GM08714 (cell line): ENCODE results near the gene ANK3.

ENCODE experiments used
- H3K4me3 ChIP-seq: fragments of 200-500 bp; sonication (Bioruptor generic); 2 replicates; pipeline ENCODE4 v1.5.1; 2014; ENCODE audit warnings: mild to moderate bottlenecking, low read length, inconsistent platforms
- ZNF274 ChIP-seq: IDR thresholded peaks from 2 replicates; pipeline ENCODE4 v1.6.1; 2012; ENCODE audit warnings: mild to moderate bottlenecking, low read depth, low read length

Gene ANK3

DNA sequence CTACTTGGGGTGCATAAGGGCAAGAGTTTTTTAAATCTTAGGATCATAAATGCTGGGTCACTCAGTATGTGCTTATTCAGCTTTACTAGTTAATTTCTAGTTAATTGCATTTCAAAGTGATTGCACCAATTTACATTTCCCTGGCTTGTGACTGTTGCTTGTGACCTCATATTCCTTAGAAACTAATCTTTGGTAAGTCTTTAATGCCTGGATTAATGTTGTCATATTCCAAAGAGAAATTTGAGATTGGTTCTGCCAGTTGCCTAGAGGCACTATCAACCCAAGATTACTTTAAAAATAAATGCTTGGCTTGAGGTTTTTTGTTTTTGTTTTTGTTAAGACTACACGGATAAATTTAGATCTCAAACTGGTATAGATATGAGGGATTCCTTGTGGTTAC, 103.1 kb downstream of the ANK3 start:
- no peak overlapping the region for H3K4me3 ChIP-seq
- TF ChIP-seq ZNF274: no peak

- H3K4me3 ChIP-seq: no peak overlapping the region
- no peak for TF ChIP-seq ZNF274
These were observed 106.3 kb downstream of the ANK3 start for GRCh38 chr10:60283397-60283796.

DNA sequence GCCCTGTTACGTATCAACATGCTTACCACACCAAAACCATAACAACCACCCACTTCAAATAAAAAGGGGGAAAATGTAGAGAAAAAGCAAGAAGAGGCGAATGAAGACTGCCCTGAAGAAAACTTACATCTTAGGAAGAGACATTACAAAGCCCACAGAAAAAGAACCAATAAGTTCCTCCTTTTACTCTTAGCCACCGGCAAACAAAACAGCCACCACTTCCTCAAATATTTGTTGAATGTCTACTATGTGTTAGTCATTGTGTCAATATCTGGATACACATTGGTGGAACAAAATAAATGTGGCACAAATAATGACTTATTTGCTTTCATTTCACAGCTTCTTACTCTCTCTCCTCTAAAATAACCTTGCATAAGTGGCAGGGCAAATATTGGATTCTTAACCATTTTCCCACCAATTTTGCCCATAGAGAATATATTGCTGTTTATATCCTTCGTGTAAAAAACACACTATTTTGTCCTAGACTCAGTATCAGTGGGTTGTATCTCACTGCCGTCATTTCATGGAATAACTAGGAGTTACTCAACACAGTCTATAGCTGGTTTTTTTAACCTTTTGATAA, 106.8 kb downstream of the ANK3 start:
- TF ChIP-seq ZNF274: no peak
- no peak overlapping the region for H3K4me3 ChIP-seq

DNA sequence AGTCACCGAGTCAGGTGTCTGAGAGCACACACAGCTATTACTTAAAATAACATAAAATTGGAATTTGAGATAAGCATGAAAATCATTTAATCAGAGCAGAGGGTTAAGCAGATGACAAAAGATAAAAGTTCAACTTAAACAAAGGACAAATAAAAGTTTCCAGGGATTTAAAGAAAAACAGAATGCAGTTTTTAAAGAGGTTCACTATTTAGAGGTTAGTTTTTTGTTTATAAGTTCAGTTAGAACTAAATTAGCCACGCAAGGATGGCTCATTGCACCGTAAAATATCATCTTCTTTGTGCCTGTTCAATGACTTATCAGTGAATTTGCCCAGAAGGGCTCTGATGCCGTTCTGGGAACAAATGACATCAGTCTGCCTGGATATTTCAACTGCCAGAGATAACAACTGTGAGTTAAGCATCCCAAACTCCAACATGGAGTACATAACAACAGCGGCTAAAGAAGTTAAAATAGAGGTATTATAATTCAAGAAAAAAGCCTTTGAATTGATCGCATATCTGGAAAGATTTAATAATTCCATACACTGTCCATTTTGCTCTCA, 107.8 kb downstream of the ANK3 start:
- H3K4me3 ChIP-seq: no peak overlapping the region

GRCh38 chr10:60281331-60281730, 108.3 kb downstream of the ANK3 start:
- TF ChIP-seq ZNF274: no peak
- H3K4me3 ChIP-seq: no peak overlapping the region

More for the DNA sequence above, 107.8 kb downstream of the ANK3 start:
- no peak for TF ChIP-seq ZNF274

GRCh38 chr10:60280475-60280874, 109.2 kb downstream of the ANK3 start:
- no peak overlapping the region for H3K4me3 ChIP-seq

DNA sequence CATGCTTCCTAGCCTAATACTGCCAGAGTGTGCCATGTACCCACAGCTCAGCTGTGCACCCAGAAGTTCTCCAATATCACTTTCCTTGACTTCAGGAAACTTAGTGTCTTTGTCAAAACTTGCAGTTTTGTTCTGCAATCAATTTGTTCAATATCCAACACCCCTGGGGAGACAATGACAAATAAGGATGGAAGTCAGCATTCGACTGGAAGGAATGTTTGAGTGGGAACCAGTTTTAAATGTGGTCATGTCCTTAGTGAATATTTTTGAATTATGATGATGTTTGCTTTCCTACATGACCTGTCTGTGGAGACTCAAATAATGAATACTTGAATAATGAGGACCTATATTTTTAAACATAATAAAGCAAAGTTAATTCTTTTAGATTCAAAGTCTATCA, 112.0 kb downstream of the ANK3 start:
- TF ChIP-seq ZNF274: no peak

More at GRCh38 chr10:60280475-60280874, 109.2 kb downstream of the ANK3 start:
- TF ChIP-seq ZNF274: no peak

DNA sequence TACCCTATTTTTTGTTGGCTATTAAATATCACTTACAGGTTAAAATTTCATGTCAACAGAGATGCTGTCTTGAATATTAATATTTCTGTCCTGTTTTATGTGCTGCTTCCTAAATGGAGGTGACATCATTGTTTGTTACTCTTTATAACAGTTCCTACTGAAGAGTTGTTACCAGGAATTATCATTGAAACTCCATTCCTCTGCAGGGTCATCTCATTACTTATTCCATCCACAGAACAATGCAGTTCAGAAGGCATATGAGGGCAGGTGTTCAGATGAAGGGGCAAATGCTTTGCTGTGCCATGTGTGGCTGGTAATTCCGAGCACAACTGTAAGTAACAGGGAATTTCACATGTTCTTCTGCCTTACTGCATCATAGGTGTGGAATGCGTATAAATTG, 113.4 kb downstream of the ANK3 start:
- no peak overlapping the region for H3K4me3 ChIP-seq
- no peak for TF ChIP-seq ZNF274

More for the DNA sequence above, 112.0 kb downstream of the ANK3 start:
- H3K4me3 ChIP-seq: no peak overlapping the region

GRCh38 chr10:60271319-60272040, 118.2 kb downstream of the ANK3 start:
- H3K4me3 ChIP-seq: no peak overlapping the region

DNA sequence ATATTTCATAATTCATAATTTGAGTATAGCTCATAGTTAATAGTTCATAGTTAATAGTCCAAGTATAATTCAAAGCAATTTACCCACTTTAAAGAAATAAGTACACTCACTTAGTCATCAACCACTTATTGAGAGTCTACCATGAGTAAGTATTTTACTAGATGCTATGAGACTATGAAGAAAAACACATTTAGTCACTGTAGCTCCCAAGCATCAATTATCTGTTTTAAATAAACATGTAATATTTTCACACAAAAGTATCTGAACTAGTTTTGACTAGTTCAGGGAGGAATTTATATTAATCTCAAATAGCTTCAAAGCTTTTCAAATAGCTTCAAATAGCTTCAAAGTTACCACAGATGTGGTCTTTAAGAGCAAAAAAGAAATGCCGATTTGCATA, 119.2 kb downstream of the ANK3 start:
- no peak for TF ChIP-seq ZNF274
- H3K4me3 ChIP-seq: no peak overlapping the region

More at GRCh38 chr10:60271319-60272040, 118.2 kb downstream of the ANK3 start:
- no peak for TF ChIP-seq ZNF274

- no peak for TF ChIP-seq ZNF274
- no peak overlapping the region for H3K4me3 ChIP-seq
These were observed 121.9 kb downstream of the ANK3 start for GRCh38 chr10:60267802-60268201.

GRCh38 chr10:60266513-60266912, 123.2 kb downstream of the ANK3 start:
- no peak overlapping the region for H3K4me3 ChIP-seq
- TF ChIP-seq ZNF274: no peak

DNA sequence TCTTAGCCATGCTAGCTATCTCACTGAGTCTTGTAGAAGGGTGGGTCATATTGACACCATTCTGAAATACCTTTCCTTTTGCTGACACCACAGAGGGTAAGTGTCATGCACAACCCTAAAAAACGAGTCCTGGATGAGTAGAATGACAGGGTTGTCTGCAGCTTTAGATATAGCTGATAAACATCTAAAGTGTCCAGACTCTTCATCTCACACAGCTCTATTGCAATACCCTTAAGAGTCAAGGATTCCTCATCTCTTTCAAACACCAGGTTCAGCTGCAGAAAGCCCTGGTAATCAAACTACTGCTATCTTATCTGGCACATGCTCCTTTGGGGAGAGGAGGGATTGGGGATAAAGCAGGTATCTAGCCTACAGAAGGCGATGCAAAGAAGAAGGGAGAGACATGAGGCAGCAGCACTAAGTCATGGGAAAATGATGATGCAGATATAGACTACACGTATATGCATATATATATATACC, 127.0 kb downstream of the ANK3 start:
- H3K4me3 ChIP-seq: no peak overlapping the region
- no peak for TF ChIP-seq ZNF274

GRCh38 chr10:60260321-60260720, 129.4 kb downstream of the ANK3 start:
- no peak for TF ChIP-seq ZNF274
- H3K4me3 ChIP-seq: no peak overlapping the region

DNA sequence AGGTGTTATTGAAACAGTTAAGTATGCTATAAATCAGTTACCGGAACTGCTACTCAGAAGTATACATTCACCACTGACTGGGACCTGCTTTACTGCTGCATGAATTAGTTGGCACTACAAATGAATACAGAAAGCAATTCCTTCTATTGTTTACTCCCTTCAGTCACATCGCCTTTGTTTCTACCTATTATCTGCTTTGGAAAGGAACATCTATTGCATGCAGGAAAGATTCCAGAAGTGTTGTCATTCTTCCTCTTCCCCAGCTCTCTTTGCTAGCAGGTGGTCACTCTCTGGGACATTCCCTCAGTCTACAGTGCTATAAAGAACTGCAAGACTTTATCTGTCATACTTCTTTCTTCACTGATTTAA, 131.3 kb downstream of the ANK3 start:
- TF ChIP-seq ZNF274: no peak
- no peak overlapping the region for H3K4me3 ChIP-seq
